ENCODE data around the gene FLACC1.
"Not testable (repeated sequence)": the region's sequence is repeated elsewhere in the genome, so short reads cannot be mapped to it uniquely, and the experiment has no call there.

The FLACC1 gene

GRCh38 chr2:201357221-201357620, at the start of gene FLACC1:
FLACC1 (minus strand) TSS chr2:201357345; CDS start chr2:201351404, 5,941 bp downstream.
- DNase-seq: no peak

- no peak for DNase-seq
These were observed 49.0 kb upstream of the FLACC1 start for GRCh38 chr2:201406077-201406662.

- no peak for DNase-seq
These were observed 47.6 kb upstream of the FLACC1 start for GRCh38 chr2:201404699-201405280.

GRCh38 chr2:201403880-201404279, 46.7 kb upstream of the FLACC1 start:
- DNase-seq: no peak

GRCh38 chr2:201402651-201403562, 45.8 kb upstream of the FLACC1 start:
- no peak for DNase-seq

GRCh38 chr2:201401815-201402214, 44.7 kb upstream of the FLACC1 start:
- DNase-seq: no peak

GRCh38 chr2:201396595-201396994, 39.5 kb upstream of the FLACC1 start:
- no peak for DNase-seq

GRCh38 chr2:201383136-201383535, 26.0 kb upstream of the FLACC1 start:
- DNase-seq: no peak

- DNase-seq: no peak
These were observed 21.6 kb upstream of the FLACC1 start for GRCh38 chr2:201378496-201379397.

GRCh38 chr2:201377218-201377617, 20.1 kb upstream of the FLACC1 start:
- DNase-seq: no peak

- no peak for DNase-seq
These were observed 12.6 kb upstream of the FLACC1 start for GRCh38 chr2:201369775-201370174.

- not testable (repeated sequence) for DNase-seq
These were observed 12.2 kb upstream of the FLACC1 start for GRCh38 chr2:201369318-201369717.

GRCh38 chr2:201366146-201366545, 9.0 kb upstream of the FLACC1 start:
- DNase-seq: no peak

- no peak for DNase-seq
These were observed 6.9 kb upstream of the FLACC1 start for GRCh38 chr2:201363857-201364560.

- DNase-seq: no peak
These were observed 5.3 kb upstream of the FLACC1 start for GRCh38 chr2:201362396-201362795.

GRCh38 chr2:201361078-201361733, 4.1 kb upstream of the FLACC1 start:
- no peak for DNase-seq

GRCh38 chr2:201360256-201360655, 3.1 kb upstream of the FLACC1 start:
- no peak for DNase-seq

GRCh38 chr2:201358684-201359083, 1.5 kb upstream of the FLACC1 start:
- DNase-seq: no peak

GRCh38 chr2:201353116-201353515, 4.0 kb downstream of the FLACC1 start:
- DNase-seq: no peak

GRCh38 chr2:201350879-201351278, 6.3 kb downstream of the FLACC1 start:
- DNase-seq: no peak

- DNase-seq: no peak
These were observed 7.5 kb downstream of the FLACC1 start for GRCh38 chr2:201349601-201350000.

GRCh38 chr2:201348758-201349157, 8.4 kb downstream of the FLACC1 start:
- DNase-seq: no peak

All from cortex of kidney (tissue), 1 donor.